ENCODE data around the gene COMMD10.
A peak's percentile ranks its signal among the peaks of the same experiment; 100 is the strongest.

The COMMD10 gene

DNA sequence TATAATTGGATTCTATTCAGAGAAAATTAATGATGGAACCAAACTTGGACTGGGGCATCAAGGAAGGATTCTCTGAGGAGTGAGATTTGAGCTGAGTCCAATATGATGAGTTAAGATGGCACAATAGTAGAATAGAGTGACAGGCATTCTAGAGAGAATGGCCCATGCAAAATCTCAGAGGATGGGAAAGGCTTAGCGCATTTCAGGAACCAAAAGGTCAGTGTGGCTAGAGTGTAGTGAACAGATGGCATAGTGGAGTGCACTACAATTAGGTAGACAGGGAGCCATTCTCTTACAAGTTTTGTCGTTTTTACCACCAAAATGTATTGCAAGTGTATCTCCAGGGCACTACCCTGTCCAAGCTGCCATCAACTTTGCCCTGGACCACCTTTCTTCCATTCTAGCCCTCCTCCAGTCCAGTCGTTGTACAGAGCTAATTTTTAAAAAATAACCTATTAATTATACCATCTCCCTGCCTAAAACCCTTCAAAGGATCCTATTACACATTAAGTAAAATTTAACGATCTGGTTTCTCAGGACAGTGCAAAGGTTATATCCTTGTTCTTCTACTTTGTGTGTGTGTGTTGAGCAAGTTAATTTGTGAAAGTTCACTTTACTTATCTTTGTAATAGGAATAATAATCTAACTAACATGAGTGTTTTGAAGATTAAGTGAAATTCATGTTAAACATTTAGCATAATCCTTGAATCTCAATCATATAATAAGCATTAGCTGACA lies 211.7 kb downstream of the COMMD10 start:
- DNase-seq: no peak

- no peak for DNase-seq
Observed at GRCh38 chr5:116297296-116297814, 212.5 kb downstream of the COMMD10 start.

GRCh38 chr5:116299746-116300640 lies 215.2 kb downstream of the COMMD10 start:
- DNase-seq: peak; percentile 80

- no peak for DNase-seq
Observed at GRCh38 chr5:116301110-116301509, 216.3 kb downstream of the COMMD10 start.

DNA sequence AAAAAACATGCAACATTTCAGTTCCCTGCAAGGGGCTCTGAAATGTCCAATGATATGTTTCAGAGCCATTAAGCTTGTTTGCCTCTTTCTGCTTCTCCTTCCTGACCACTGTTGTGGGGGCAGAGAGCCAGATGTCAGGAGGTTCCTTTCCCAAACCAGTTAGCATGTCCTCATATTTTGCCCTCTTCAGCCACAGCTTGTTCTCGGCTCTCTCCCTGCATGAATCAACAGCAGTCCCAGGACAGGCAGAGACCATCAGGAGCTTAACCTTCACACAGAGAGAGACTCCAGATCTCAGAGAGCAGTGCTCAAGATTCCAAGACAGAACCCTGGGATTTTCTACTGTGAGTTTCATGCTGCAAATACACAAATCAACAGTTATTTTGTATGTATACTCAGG lies 218.5 kb downstream of the COMMD10 start:
- no peak for DNase-seq

DNA sequence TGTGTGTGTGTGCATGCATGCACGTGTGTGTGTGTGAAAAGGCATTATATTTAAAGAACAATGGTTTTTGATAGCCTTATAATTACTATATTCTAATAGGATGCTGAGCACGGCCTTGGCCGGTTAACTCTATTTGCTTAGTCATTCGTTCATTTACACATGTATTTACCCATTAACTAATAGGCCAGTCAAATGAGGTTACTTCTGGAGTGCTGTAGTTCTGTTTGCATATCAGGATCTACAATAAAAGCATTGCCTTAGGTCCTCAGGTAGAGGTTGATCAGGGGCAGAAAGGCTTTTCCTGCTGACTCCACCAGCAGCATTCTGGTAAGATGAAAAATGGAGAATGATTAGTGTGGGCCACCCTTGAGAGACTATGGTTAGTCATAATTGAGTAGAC lies 219.0 kb downstream of the COMMD10 start:
- DNase-seq: no peak

DNA sequence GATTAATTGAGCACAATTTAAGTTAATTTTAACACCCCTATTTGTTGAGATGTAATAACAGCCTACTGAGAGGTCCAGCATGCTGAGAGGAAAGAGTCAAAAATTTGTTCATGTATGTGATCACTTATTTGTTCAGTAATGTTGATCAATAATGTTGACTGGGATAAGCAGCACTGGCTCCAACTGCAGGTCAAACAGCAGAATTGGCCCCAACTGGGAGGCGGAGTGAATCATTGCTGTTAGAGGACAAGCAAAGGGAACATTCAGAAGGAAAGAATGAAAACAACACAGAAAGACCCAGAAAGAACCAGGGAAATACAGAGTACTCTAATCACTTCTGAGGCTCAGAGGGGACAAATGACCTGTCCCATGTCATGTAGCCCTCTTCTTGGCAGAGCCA lies 221.1 kb downstream of the COMMD10 start:
- no peak for DNase-seq

DNA sequence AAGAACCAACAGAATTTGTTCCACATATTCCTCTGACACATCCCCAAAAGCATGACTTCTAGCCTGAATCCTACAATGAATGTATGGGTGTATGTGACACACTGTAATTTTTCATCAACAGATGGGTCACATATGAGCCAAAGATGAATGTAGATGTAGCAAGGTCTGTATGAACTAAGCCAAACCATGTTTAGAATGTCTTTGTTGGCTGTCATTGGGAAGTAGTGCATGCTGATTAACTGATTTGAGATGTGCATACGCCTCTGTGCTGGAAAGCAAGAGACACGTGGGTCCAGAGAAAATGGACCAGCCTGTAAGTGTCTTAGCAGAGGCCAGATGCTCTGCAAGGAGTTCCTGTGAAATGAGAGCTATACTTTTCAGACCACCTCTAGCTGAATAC lies 222.0 kb downstream of the COMMD10 start:
- no peak for DNase-seq

DNA sequence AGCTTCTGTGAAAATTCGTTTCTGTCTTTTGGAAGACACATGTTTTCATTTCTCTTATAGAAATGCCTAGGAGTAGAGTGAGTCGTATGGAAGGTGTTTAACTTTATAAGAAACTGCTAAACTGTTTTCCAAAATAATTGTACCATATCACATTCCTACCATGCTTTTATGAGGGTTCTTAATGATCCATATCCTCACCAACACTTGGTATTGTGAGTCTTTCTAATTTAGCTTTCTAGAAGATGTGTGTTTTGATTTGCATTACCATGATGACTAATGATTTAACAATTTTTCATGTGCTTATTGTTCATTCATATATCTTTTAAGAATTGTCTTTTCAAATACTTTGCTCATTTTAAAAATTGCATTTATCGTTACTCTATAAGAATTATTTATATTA lies 223.6 kb downstream of the COMMD10 start:
- no peak for DNase-seq

- no peak for DNase-seq
Observed at GRCh38 chr5:116313366-116313765, 228.5 kb downstream of the COMMD10 start.

GRCh38 chr5:116315531-116315930 lies 230.7 kb downstream of the COMMD10 start:
- DNase-seq: no peak

- DNase-seq: no peak
Observed at GRCh38 chr5:116318091-116318854, 233.4 kb downstream of the COMMD10 start.

DNA sequence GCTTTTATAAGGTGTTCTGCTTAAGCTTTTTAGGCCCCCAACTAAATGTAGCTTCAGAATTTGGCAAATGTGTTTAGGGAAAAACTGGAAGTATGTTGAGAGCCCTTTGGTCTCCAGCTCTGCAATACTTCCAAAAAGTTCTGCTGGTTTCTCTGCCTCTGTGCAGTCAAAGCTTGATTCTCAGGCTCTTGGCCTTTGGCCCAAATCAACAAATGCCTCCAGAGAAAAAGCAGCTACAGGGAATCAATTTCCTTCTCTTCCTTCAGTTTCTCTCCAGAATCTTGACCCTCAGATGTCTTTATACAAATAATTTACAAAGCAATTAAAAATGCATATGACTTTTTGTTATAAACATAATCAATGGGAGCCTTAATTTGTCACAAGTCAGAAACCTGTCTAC lies 235.7 kb downstream of the COMMD10 start:
- peak; percentile 4 for DNase-seq

DNA sequence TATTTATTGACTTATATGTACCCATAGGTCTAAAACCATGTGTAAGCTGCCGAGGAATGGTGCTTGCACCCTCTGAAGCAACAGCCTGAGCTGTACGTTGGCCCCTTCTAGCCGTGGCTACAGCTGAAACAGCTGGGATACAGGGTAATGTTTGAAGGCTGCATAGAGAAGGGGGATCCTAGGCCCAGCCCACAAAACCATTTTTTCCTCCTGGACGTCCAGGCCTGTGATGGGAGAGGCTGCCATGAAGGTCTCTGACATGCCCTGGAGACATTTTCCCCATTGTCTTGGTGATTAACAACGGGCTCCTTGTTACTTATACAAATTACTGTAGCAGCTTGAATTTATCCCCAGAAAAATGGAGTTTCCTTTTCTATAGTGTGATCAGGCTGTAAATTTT lies 244.7 kb downstream of the COMMD10 start:
- DNase-seq: no peak

DNA sequence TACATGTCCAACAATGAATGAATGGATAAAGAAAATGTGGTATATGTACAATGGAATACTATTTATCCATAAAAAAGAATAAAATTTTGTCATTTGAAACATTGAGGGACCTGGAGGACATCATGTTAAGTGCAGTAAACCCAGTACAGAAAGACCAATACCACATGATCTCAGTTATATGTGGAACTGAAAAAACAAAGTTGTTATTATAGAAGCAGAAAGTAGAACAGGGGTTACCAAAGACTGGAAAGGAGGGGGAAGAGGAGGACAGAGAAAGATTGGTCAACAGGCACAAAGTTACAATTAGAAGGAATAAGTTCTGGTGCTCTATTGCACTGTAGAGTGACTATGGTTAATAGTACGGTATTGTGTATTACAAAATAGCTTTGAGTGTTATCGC lies 256.0 kb downstream of the COMMD10 start:
- DNase-seq: no peak

Measured in fibroblast of skin of right quadriceps (primary cell).